Aorta (tissue), 5 donors: ENCODE results near the gene POLR3H. TPM values are rescaled to one million over a fixed set of nuclear protein-coding genes. Genes with fewer than 3 reads are reported as not detected.
"Not testable (repeated sequence)": the region's sequence is repeated elsewhere in the genome, so short reads cannot be mapped to it uniquely, and the experiment has no call there.

ENCODE experiments used
- ATAC-seq: fragments of 200-7000 bp; cut with Tn5 transposase; one replicate; pipeline ENCODE4 v1.9.1; 2022; ENCODE audit warnings: moderate library complexity; ENCODE audit not compliant: low FRiP score
- DNase-seq, 2 donors: peaks; one replicate each; pipeline ENCODE4 v3.0.0-alpha.2; 2020
- H3K27ac ChIP-seq, 2 donors: one replicate each; pipeline ENCODE4 v1.5.1; 2013; ENCODE audit warnings: low read length in 2 of 2, mild to moderate bottlenecking in 2 of 2, moderate library complexity in 2 of 2, control low read depth in 1 of 2, inconsistent platforms in 1 of 2, low read depth in 1 of 2
- H3K27me3 ChIP-seq, 2 donors: one replicate each; pipeline ENCODE4 v1.6.1; 2013; ENCODE audit warnings: control low read depth in 1 of 2, low read length in 1 of 2, mild to moderate bottlenecking in 1 of 2, moderate library complexity in 1 of 2; ENCODE audit not compliant: insufficient read depth in 2 of 2, control insufficient read depth in 1 of 2
- H3K36me3 ChIP-seq, 2 donors: one replicate each; pipeline ENCODE4 v1.6.1; 2013; ENCODE audit warnings: control low read depth in 1 of 2, low read length in 1 of 2, mild to moderate bottlenecking in 1 of 2; ENCODE audit not compliant: insufficient read depth in 2 of 2, control insufficient read depth in 1 of 2
- H3K4me1 ChIP-seq, 2 donors: one replicate each; pipeline ENCODE4 v1.6.1; 2013; ENCODE audit warnings: low read length in 2 of 2, control low read depth in 1 of 2, mild to moderate bottlenecking in 1 of 2, moderate library complexity in 1 of 2; ENCODE audit not compliant: insufficient read depth in 2 of 2, control insufficient read depth in 1 of 2
- H3K4me3 ChIP-seq, 2 donors: one replicate each; pipeline ENCODE4 v1.5.1; 2013; ENCODE audit warnings: low read length in 2 of 2, control low read depth in 1 of 2, mild to moderate bottlenecking in 1 of 2
- H3K9me3 ChIP-seq: one replicate; pipeline ENCODE4 v1.6.1; 2013; ENCODE audit warnings: mild to moderate bottlenecking, low read length; ENCODE audit not compliant: control insufficient read depth
- WGBS, 2 donors: extraction: QIAGEN DNeasy Blood & Tissue Kit; methylation state at CpG; one replicate each; pipeline ENCODE4 v1.1.7; 2013; 5-methylcytosine and 5-hydroxymethylcytosine counted together
- intact Hi-C, 2 donors: fragments of 100-400 bp; cut with DNase I; formaldehyde crosslinking; loops; one replicate each; pipeline versions ENCODE4 v1.14.2 to v1.15.0; 2022
- polyA plus RNA-seq, 2 donors: library from polyadenylated mRNA; stranded (reverse); fragments of 200-250 nt; gene quantifications; one replicate each; pipeline ENCODE4 v1.2.3, GENCODE V29; 2013
- total RNA-seq, 2 donors: library from RNA; stranded (reverse); fragmentation: NEBNext Ultra II Directional; extraction: Animal tissue kit (Norgen Biotek cat#: 25700); gene quantifications; one replicate each; pipeline ENCODE4 v1.2.1, GENCODE V29; 2021
- donor health status: healthy with polysubstance abuse.
- donor health status: Bipolar disorder and iron deficiency.
- donor health status: DM: no; HTN: no; CAD: no.
- donor health status: DM: no; HTN: no; CAD: no.
- donor health status: DM: yes; HTN: yes; CAD: no.

The POLR3H gene
- total and polyA plus RNA-seq, 4 donors: 9.4 to 29.2 (median 23.2) TPM

GRCh38 chr22:41579297-41579996 lies 35.2 kb upstream of the POLR3H start:
- no peaks in the 10 kb centered on the region for H3K4me1 ChIP-seq
- 69 to 77% methylated on average over 12 of the region's 12 CpGs for WGBS, 2 donors
- no peaks in the 10 kb centered on the region for H3K27me3 ChIP-seq
- H3K4me3 ChIP-seq: no peak overlapping the region
- ATAC-seq (no peak), DNase-seq (no peak)
- no peaks in the 10 kb centered on the region for H3K36me3 ChIP-seq
- no peak overlapping the region for H3K27ac ChIP-seq
- H3K9me3 ChIP-seq: no peaks in the 10 kb centered on the region
- intact Hi-C loops: no loop called here

GRCh38 chr22:41578818-41579217 lies 34.5 kb upstream of the POLR3H start:
- Histone ChIP-seq H3K27ac (no peak overlapping the region), H3K4me1 (no peaks in the 10 kb centered on the region), H3K9me3 (no peaks in the 10 kb centered on the region), H3K36me3 (no peaks in the 10 kb centered on the region), H3K27me3 (no peaks in the 10 kb centered on the region), H3K4me3 (no peak overlapping the region)
- ATAC-seq: no peak
- no peak for DNase-seq
- 72 to 80% methylated on average over 9 of the region's 9 CpGs for WGBS, 2 donors
- intact Hi-C loops: no loop called here

- DNase-seq: no peak
- H3K27me3 ChIP-seq: no peaks in the 10 kb centered on the region
- H3K27ac ChIP-seq: no peak overlapping the region
- no peaks in the 10 kb centered on the region for H3K4me1 ChIP-seq
- H3K9me3 ChIP-seq: no peaks in the 10 kb centered on the region
- H3K36me3 ChIP-seq: no peaks in the 10 kb centered on the region
- 70 to 71% methylated on average over 8 of the region's 8 CpGs for WGBS, 2 donors
- H3K4me3 ChIP-seq: no peak overlapping the region
- intact Hi-C loops: no loop called here
- no peak for ATAC-seq
These were observed 33.8 kb upstream of the POLR3H start for GRCh38 chr22:41578114-41578513.

DNA sequence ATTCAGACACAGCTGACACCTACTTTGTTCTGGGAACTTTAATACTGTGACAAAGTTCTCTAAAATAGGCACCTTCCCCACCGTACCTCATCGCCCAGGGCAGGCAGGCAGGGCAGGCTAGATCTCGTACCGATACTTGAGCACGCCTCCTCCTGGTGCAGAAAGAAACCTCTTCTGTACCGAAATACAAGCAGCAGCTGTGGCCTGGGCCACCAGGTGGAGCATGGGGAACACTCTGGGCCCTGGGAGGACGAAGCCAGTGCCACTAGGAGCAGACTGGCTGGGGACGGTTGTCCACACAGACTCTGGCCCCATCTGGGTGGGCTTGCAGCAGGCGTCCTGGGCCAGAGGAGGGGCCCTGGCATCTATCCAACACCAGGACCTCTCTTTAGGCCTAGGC lies 32.6 kb upstream of the POLR3H start:
- H3K36me3 ChIP-seq: no peaks in the 10 kb centered on the region
- 27 to 33% methylated on average over 9 of the region's 9 CpGs for WGBS, 2 donors
- H3K4me3 ChIP-seq: no peak overlapping the region
- peak; percentile 46 for ATAC-seq
- no peaks in the 10 kb centered on the region for H3K27me3 ChIP-seq
- no peaks in the 10 kb centered on the region for H3K9me3 ChIP-seq
- no peak overlapping the region for H3K27ac ChIP-seq
- peak; percentile 64 to 85 for DNase-seq
- intact Hi-C loops: no loop called here
- no peaks in the 10 kb centered on the region for H3K4me1 ChIP-seq

DNA sequence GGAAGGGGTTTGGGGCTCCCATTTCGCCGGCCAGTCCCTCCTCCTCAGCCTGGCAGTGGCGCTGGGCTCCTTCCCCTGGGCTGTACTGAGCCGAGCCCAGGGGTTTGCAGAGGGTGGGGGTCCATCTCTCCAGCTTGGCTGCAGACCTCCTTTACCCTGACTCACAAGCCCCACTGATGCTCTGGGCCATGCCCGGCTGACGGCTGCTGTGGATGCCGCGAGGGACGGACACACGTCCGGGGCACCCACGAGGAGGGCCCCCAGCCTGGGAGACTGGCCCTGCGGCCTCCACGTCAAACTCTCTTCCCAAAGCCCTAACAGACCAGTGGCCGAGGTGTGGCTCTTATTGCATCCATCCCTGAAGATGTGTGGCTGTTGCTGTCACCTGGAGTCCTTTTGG lies 31.3 kb upstream of the POLR3H start:
- Histone ChIP-seq H3K36me3 (no peaks in the 10 kb centered on the region), H3K9me3 (no peaks in the 10 kb centered on the region), H3K4me3 (no peak overlapping the region), H3K4me1 (no peaks in the 10 kb centered on the region), H3K27me3 (no peaks in the 10 kb centered on the region), H3K27ac (peak overlapping the region in 1 of 2 donors; percentile 4)
- no peak for ATAC-seq
- intact Hi-C loops: no loop called here
- DNase-seq: no peak
- WGBS, 2 donors: 81 to 82% methylated on average over 15 of the region's 15 CpGs

GRCh38 chr22:41574847-41575381 lies 30.6 kb upstream of the POLR3H start:
- DNase-seq (peak; percentile 81 to 90), ATAC-seq (peak; percentile 62)
- H3K27ac ChIP-seq: peak overlapping the region in 1 of 2 donors; percentile 4
- no peak overlapping the region for H3K4me3 ChIP-seq
- no peaks in the 10 kb centered on the region for H3K36me3 ChIP-seq
- no peaks in the 10 kb centered on the region for H3K4me1 ChIP-seq
- no peaks in the 10 kb centered on the region for H3K9me3 ChIP-seq
- WGBS, 2 donors: 44 to 46% methylated on average over 23 to 26 of the region's 26 CpGs
- H3K27me3 ChIP-seq: no peaks in the 10 kb centered on the region
- intact Hi-C loops: no loop called here

DNA sequence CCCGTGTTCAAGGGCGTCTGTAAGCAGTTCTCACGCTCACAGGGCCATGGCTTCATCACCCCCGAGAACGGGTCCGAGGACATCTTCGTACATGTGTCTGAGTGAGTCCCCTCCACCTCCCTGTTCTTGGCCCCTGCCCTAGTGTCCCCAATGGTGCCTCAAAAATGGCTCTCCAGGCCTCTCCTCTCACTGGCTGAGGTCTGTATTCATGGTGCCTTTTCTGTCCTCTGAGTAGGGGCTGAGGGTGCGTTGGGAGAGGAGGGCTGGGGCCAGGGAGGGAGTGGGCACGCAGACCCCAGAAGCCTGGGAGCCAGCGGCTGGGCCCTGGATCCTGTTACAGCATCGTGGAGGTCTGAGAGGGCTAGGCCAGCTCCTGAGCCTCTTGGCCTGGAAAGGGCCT lies 29.4 kb upstream of the POLR3H start:
- H3K9me3 ChIP-seq: no peaks in the 10 kb centered on the region
- H3K27ac ChIP-seq: no peak overlapping the region
- H3K36me3 ChIP-seq: no peaks in the 10 kb centered on the region
- no peak for DNase-seq
- H3K27me3 ChIP-seq: no peaks in the 10 kb centered on the region
- ATAC-seq: no peak
- intact Hi-C loops: no loop called here
- H3K4me1 ChIP-seq: no peaks in the 10 kb centered on the region
- 81 to 87% methylated on average over 11 of the region's 11 CpGs for WGBS, 2 donors
- H3K4me3 ChIP-seq: no peak overlapping the region

DNA sequence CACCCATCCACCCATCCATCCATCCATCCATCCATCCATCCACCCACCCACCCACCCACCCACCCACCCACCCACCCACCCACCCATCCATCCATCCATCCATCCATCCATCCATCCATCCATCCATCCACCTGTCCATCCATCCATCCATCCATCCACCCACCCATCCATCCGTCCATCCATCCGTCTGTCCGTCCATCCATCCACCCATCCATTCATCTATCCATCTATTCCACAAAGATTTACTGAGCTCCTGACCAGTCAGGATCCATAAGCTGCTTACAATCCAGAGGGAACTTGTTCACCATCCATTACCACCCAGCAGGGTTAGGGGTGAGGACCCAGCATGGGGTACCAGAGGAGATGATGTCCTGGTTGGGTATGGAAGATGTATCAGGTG lies 28.0 kb upstream of the POLR3H start:
- intact Hi-C loops, H3K4me1 ChIP-seq, ATAC-seq, H3K27ac ChIP-seq, H3K36me3 ChIP-seq, H3K27me3 ChIP-seq, H3K4me3 ChIP-seq, H3K9me3 ChIP-seq, DNase-seq: not testable (repeated sequence)
- WGBS, 2 donors: 94 to 97% methylated on average over 3 of the region's 3 CpGs

- Histone ChIP-seq H3K4me3 (no peak overlapping the region), H3K27me3 (no peaks in the 10 kb centered on the region), H3K9me3 (no peaks in the 10 kb centered on the region), H3K36me3 (no peaks in the 10 kb centered on the region), H3K27ac (no peak overlapping the region), H3K4me1 (no peaks in the 10 kb centered on the region)
- DNase-seq (no peak), ATAC-seq (no peak)
- 91 to 96% methylated on average over 9 to 14 of the region's 14 CpGs for WGBS, 2 donors
- intact Hi-C loops: no loop called here
These were observed 27.5 kb upstream of the POLR3H start for GRCh38 chr22:41571786-41572185.
